Gastrocnemius medialis (tissue), 4 donors: ENCODE measurements around the gene ANKRD34A. TPM values are rescaled to one million over a fixed set of nuclear protein-coding genes. Genes with fewer than 3 reads are reported as not detected.

ENCODE experiments used
- ATAC-seq, 2 donors: fragments of 150-250 bp; one replicate each; pipeline ENCODE4 v1.9.1; 2016
- DNase-seq, 2 donors: peaks; one replicate each; pipeline ENCODE4 v3.0.0-alpha.2; 2019
- H3K27ac ChIP-seq, 4 donors: fragments of 200-600 bp; sonication (generic); 1 replicate in 1 of 4; 2 replicates in 3 of 4; pipeline ENCODE4 v1.5.1; 2016 to 2018; ENCODE audit warnings: mild to moderate bottlenecking in 2 of 4, moderate library complexity in 1 of 4
- H3K27me3 ChIP-seq, 3 donors: fragments of 200-600 bp; sonication (generic) in 2 of 3; 1 replicate in 1 of 3; 2 replicates in 2 of 3; pipeline versions ENCODE4 v1.5.1 to v1.6.0; 2016 to 2019; ENCODE audit warnings: mild to moderate bottlenecking in 1 of 3, moderate library complexity in 1 of 3
- H3K36me3 ChIP-seq, 2 donors: fragments of 200-600 bp; sonication (generic) in 1 of 2; one replicate each; pipeline ENCODE4 v1.5.1; 2017 to 2018
- H3K4me1 ChIP-seq, 2 donors: fragments of 200-600 bp; sonication (generic) in 1 of 2; one replicate each; pipeline ENCODE4 v1.5.1; 2016 to 2017; ENCODE audit warnings: mild to moderate bottlenecking in 2 of 2
- H3K4me3 ChIP-seq, 4 donors: fragments of 200-600 bp; sonication (generic) in 3 of 4; 1 replicate in 1 of 4; 2 replicates in 3 of 4; pipeline ENCODE4 v1.5.1; 2016 to 2019; ENCODE audit warnings: mild to moderate bottlenecking in 2 of 4
- H3K9me3 ChIP-seq, 3 donors: fragments of 200-600 bp; sonication (generic) in 2 of 3; 1 replicate in 1 of 3; 2 replicates in 2 of 3; pipeline ENCODE4 v1.5.1; 2016 to 2019
- CTCF ChIP-seq, 5 experiments: fragments of 450-650 bp in 3 of 5; fragments of 200-600 bp in 2 of 5; sonication (generic) in 2 of 5; IDR thresholded peaks in 4 of 5; conservative IDR thresholded peaks in 1 of 5; 1 replicate in 4 of 5; 2 replicates in 1 of 5; pipeline ENCODE4 v1.5.1; 2016 to 2019; ENCODE audit warnings: antibody characterized with exemption in 5 of 5, mild to moderate bottlenecking in 3 of 5, moderate library complexity in 3 of 5
- POLR2A ChIP-seq, 2 donors: fragments of 450-650 bp; IDR thresholded peaks; one replicate each; pipeline ENCODE4 v1.6.1; 2017; ENCODE audit warnings: antibody characterized with exemption in 2 of 2, mild to moderate bottlenecking in 2 of 2, moderate library complexity in 2 of 2
- in situ Hi-C, 4 donors: fragments of 200-750 bp; cut with MboI; loops; one replicate each; pipeline versions ENCODE4 v1.15.0 to v1.8.0; 2017; ENCODE audit warnings: low sequenced_read_pairs in 4 of 4
- intact Hi-C: fragments of 100-400 bp; cut with DNase I; formaldehyde crosslinking; loops from one replicate; pipeline ENCODE4 v1.15.1; 2023; ENCODE audit warnings: low total_unique reads
- total RNA-seq, 4 donors: library from RNA; depleted of rRNA; stranded (reverse); fragments of >200 nt; gene quantifications; one replicate each; pipeline versions ENCODE4 v1.1.0 to v1.2.3, GENCODE V29; 2016

Gene ANKRD34A
- total RNA-seq, 4 donors from 2014 or later: 3.3 to 19.0 (median 6.7) TPM

- Histone ChIP-seq H3K4me1 (peaks cover 7 to 11% of the 10 kb centered on the region in 2 donors), H3K4me3 (peak overlapping the region; percentile 63 to 98 (median 81)), H3K36me3 (peaks cover 26 to 40% of the 10 kb centered on the region in 2 donors), H3K9me3 (no peaks in the 10 kb centered on the region), H3K27me3 (no peaks in the 10 kb centered on the region), H3K27ac (peak overlapping the region; percentile 95 to 99 (median 98))
- peak; percentile 26 to 52 for TF ChIP-seq POLR2A (IDR thresholded peaks at IDR 0.05)
- TF ChIP-seq CTCF (IDR thresholded peaks at IDR 0.05 in 4 of 5, conservative IDR thresholded peaks at IDR 0.05 in 1 of 5): no peak
- peak in 1 of 2 donors; percentile 53 for DNase-seq
- peak in 1 of 2 donors; percentile 14 for ATAC-seq
- in situ Hi-C loops (no loop called here), intact Hi-C loops (no loop called here)
Measured at GRCh38 chr1:145991735-145992412, 27.5 kb upstream of the ANKRD34A start.

- Histone ChIP-seq H3K27me3 (no peaks in the 10 kb centered on the region), H3K4me3 (no peak overlapping the region), H3K9me3 (no peaks in the 10 kb centered on the region), H3K4me1 (peaks cover 19 to 22% of the 10 kb centered on the region in 2 donors), H3K36me3 (peaks cover 16 to 30% of the 10 kb centered on the region in 2 donors), H3K27ac (peak overlapping the region; percentile 95 to 99 (median 98))
- intact Hi-C loops: no loop called here
- TF ChIP-seq CTCF (IDR thresholded peaks at IDR 0.05 in 4 of 5, conservative IDR thresholded peaks at IDR 0.05 in 1 of 5) (no peak), POLR2A (IDR thresholded peaks at IDR 0.05) (no peak)
- ATAC-seq (peak; percentile 20 to 28), DNase-seq (peak in 1 of 2 donors; percentile 44)
- in situ Hi-C loops: no loop called here
Measured at GRCh38 chr1:145990249-145990855, 26.0 kb upstream of the ANKRD34A start.

DNA sequence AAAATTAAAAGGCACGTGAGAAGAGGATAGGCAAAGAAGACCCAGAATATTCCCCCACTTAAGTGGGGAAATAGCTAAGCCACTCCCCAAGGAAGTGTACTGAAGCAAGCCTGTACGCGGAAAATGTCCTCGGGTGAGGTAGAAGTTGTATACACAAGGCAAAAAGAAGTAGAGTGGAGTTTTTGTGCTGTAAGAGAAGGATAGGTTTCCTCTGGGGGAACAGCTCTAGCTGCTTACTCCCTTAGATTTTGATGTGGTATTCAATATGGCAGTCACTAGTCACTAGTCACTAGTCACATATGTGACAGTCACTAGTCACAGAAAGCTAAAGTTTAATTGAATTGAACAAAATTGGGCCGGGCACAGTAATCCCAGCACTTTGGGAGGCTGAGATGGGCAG, 24.4 kb upstream of the ANKRD34A start:
- Histone ChIP-seq H3K36me3 (peaks cover under 1 to 14% of the 10 kb centered on the region in 2 donors), H3K4me3 (no peak overlapping the region), H3K27me3 (no peaks in the 10 kb centered on the region), H3K4me1 (peaks cover 35 to 38% of the 10 kb centered on the region in 2 donors), H3K9me3 (no peaks in the 10 kb centered on the region), H3K27ac (peak overlapping the region; percentile 95 to 99 (median 98))
- TF ChIP-seq CTCF (IDR thresholded peaks at IDR 0.05 in 4 of 5, conservative IDR thresholded peaks at IDR 0.05 in 1 of 5) (no peak), POLR2A (IDR thresholded peaks at IDR 0.05) (no peak)
- intact Hi-C loops: no loop called here
- DNase-seq (peak in 1 of 2 donors; percentile 10), ATAC-seq (no peak)
- in situ Hi-C loops: no loop called here

DNA sequence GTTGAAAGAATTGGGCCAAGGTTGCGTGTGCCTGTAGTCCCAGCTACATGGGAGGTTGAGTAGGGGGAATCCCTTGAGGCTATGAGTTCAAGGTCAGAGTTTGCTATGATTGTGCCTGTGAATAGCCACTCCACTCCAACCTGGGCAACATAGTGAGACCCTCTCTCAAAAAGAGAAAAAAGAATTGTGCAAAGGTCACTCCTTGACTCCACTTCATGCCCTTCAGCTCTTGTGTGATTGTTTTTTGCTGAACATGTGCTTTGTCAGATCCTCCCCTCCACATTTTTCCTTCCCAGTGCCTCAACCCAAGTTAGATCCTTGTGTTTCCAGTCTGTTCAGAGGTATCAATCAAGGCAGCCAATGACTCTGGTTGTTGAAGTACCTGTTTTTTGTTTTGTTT, 23.6 kb upstream of the ANKRD34A start:
- no peak for ATAC-seq
- TF ChIP-seq CTCF (IDR thresholded peaks at IDR 0.05 in 4 of 5, conservative IDR thresholded peaks at IDR 0.05 in 1 of 5) (no peak), POLR2A (IDR thresholded peaks at IDR 0.05) (no peak)
- in situ Hi-C loops: no loop called here
- H3K9me3 ChIP-seq: no peaks in the 10 kb centered on the region
- intact Hi-C loops: no loop called here
- H3K27me3 ChIP-seq: no peaks in the 10 kb centered on the region
- H3K36me3 ChIP-seq: peaks cover 0 to 6% of the 10 kb centered on the region in 2 donors
- peak overlapping the region; percentile 95 to 99 (median 98) for H3K27ac ChIP-seq
- DNase-seq: peak in 1 of 2 donors; percentile 8
- no peak overlapping the region for H3K4me3 ChIP-seq
- H3K4me1 ChIP-seq: peaks cover 42 to 46% of the 10 kb centered on the region in 2 donors
